H1 (cell line): ENCODE results near the gene PTPN18. TPM values are rescaled to one million over a fixed set of nuclear protein-coding genes. Genes with fewer than 3 reads are reported as not detected.

Experiments used
- CTCF ChIA-PET: fragments of 300-600 bp; sonication (Branson Sonifier 250); formaldehyde crosslinking; loops from one replicate; lab custom pipeline; 2021; ENCODE audit not compliant: partially characterized antibody; lab: Charles Lee
- POLR2A ChIA-PET: fragments of 300-600 bp; sonication (Branson Sonifier 250); formaldehyde crosslinking; loops from one replicate; lab custom pipeline; 2021; ENCODE audit warnings: inconsistent platforms; ENCODE audit not compliant: partially characterized antibody; lab: Charles Lee
- DNase-seq, 2 experiments: peaks; one replicate each; pipeline versions ENCODE4 v3.0.0 to v3.0.0-alpha.2; 2010 to 2022; ENCODE audit warnings: low spot score in 2 of 2, low read depth in 1 of 2, mixed read lengths in 1 of 2
- FAIRE-seq: peaks from 2 replicates; lab custom pipeline; 2011; peaks lifted over from hg19 to GRCh38; lab: Jason Lieb, UNC
- H2AFZ ChIP-seq: 2 replicates; pipeline ENCODE4 v1.8.1; 2012; ENCODE audit warnings: low read length, inconsistent platforms
- H2AK5ac ChIP-seq: 2 replicates; pipeline ENCODE4 v1.6.1; 2013; ENCODE audit warnings: low read depth, low read length
- H2BK120ac ChIP-seq: replicated peaks from 2 replicates; pipeline ENCODE3; 2013; ENCODE audit warnings: low read depth, low read length, inconsistent platforms
- H2BK12ac ChIP-seq: 2 replicates; pipeline ENCODE4 v1.6.1; 2013; ENCODE audit warnings: low read depth, low read length
- H2BK15ac ChIP-seq: 2 replicates; pipeline ENCODE4 v1.6.1; 2013; ENCODE audit warnings: low read length
- H2BK20ac ChIP-seq: 2 replicates; pipeline ENCODE4 v1.6.1; 2013; ENCODE audit warnings: low read length
- H2BK5ac ChIP-seq: 2 replicates; pipeline ENCODE4 v1.6.1; 2013; ENCODE audit warnings: low read depth, low read length
- H3K14ac ChIP-seq: 2 replicates; pipeline ENCODE4 v1.6.1; 2013; ENCODE audit warnings: inconsistent platforms; ENCODE audit not compliant: insufficient read length
- H3K18ac ChIP-seq: 2 replicates; pipeline ENCODE4 v1.6.1; 2013; ENCODE audit warnings: low read length; ENCODE audit errors: extremely low read depth
- H3K23ac ChIP-seq: 2 replicates; pipeline ENCODE4 v1.6.1; 2013; ENCODE audit warnings: inconsistent platforms; ENCODE audit not compliant: insufficient read length
- H3K23me2 ChIP-seq: 2 replicates; pipeline ENCODE4 v1.6.1; 2013; ENCODE audit warnings: low read depth, low read length
- H3K27ac ChIP-seq: 2 replicates; pipeline ENCODE4 v1.6.1; 2011; ENCODE audit warnings: low read depth, low read length, inconsistent platforms
- H3K27me3 ChIP-seq, 4 experiments: replicated peaks in 1 of 4; 1 replicate in 1 of 4; 2 replicates in 3 of 4; pipeline versions ENCODE4 v1.6.1 to v1.8.1; 2011 to 2013; ENCODE audit warnings: low read length in 3 of 4, mild to moderate bottlenecking in 3 of 4, inconsistent platforms in 2 of 4, mixed read lengths in 2 of 4, moderate library complexity in 1 of 4; ENCODE audit not compliant: control insufficient read depth in 3 of 4, insufficient read depth in 3 of 4; ENCODE audit errors: extremely low read depth in 1 of 4
- H3K36me3 ChIP-seq, 4 experiments: 2 replicates each; pipeline versions ENCODE4 v1.6.1 to v1.8.1; 2011 to 2013; ENCODE audit warnings: mild to moderate bottlenecking in 4 of 4, low read length in 3 of 4, moderate library complexity in 2 of 4, control low read depth in 1 of 4, inconsistent platforms in 1 of 4; ENCODE audit not compliant: insufficient read depth in 4 of 4, control insufficient read depth in 2 of 4
- H3K4ac ChIP-seq: replicated peaks from 2 replicates; pipeline ENCODE3; 2013; ENCODE audit warnings: low read length, low read depth, mixed read lengths, inconsistent platforms; ENCODE audit not compliant: insufficient read length
- H3K4me1 ChIP-seq, 4 experiments: replicated peaks in 1 of 4; 1 replicate in 1 of 4; 2 replicates in 3 of 4; pipeline versions ENCODE4 v1.6.1 to v1.8.1; 2011 to 2013; ENCODE audit warnings: low read length in 3 of 4, inconsistent platforms in 2 of 4, mixed read lengths in 1 of 4; ENCODE audit not compliant: insufficient read depth in 4 of 4, control insufficient read depth in 3 of 4
- H3K4me2 ChIP-seq, 2 experiments: 2 replicates each; pipeline versions ENCODE4 v1.6.1 to v1.8.1; 2011 to 2013; ENCODE audit warnings: low read depth in 2 of 2, low read length in 2 of 2, control low read depth in 1 of 2, inconsistent platforms in 1 of 2, mild to moderate bottlenecking in 1 of 2; ENCODE audit not compliant: insufficient read depth in 1 of 2
- H3K4me3 ChIP-seq, 4 experiments: fragments of 200-600, 300-600 bp in 1 of 4; sonication (generic), shearing (Covaris generic), sonication (Bioruptor Twin) in 1 of 4; 2 replicates each; pipeline versions ENCODE4 v1.5.1 to v1.8.1; 2011 to 2016; ENCODE audit warnings: low read length in 4 of 4, low read depth in 3 of 4, control low read depth in 2 of 4, inconsistent platforms in 2 of 4, mild to moderate bottlenecking in 2 of 4, mixed read lengths in 1 of 4, moderate library complexity in 1 of 4; ENCODE audit not compliant: insufficient read depth in 2 of 4; ENCODE audit errors: extremely low read depth in 1 of 4
- H3K56ac ChIP-seq: replicated peaks from 2 replicates; pipeline ENCODE3; 2013; ENCODE audit warnings: low read depth, mild to moderate bottlenecking, mixed read lengths, low read length, inconsistent platforms; ENCODE audit not compliant: insufficient read length
- H3K79me1 ChIP-seq: 2 replicates; pipeline ENCODE4 v1.6.1; 2013; ENCODE audit warnings: low read depth, low read length, control low read depth
- H3K79me2 ChIP-seq, 2 experiments: 2 replicates each; pipeline versions ENCODE4 v1.6.1 to v1.8.1; 2012 to 2013; ENCODE audit warnings: low read length in 2 of 2, mild to moderate bottlenecking in 2 of 2, inconsistent platforms in 1 of 2; ENCODE audit not compliant: insufficient read depth in 2 of 2, control insufficient read depth in 1 of 2
- H3K9ac ChIP-seq, 4 experiments: replicated peaks in 1 of 4; 1 replicate in 1 of 4; 2 replicates in 3 of 4; pipeline versions ENCODE4 v1.6.1 to v1.8.1; 2011 to 2013; ENCODE audit warnings: low read depth in 3 of 4, low read length in 3 of 4, control low read depth in 2 of 4, mild to moderate bottlenecking in 2 of 4, moderate library complexity in 2 of 4, inconsistent platforms in 1 of 4; ENCODE audit errors: extremely low read depth in 1 of 4
- H3K9me3 ChIP-seq, 2 experiments: 2 replicates each; pipeline versions ENCODE4 v1.6.1 to v1.8.1; 2012 to 2013; ENCODE audit warnings: mild to moderate bottlenecking in 2 of 2, moderate library complexity in 2 of 2, control low read depth in 1 of 2, inconsistent platforms in 1 of 2, low read depth in 1 of 2, low read length in 1 of 2, mixed read lengths in 1 of 2; ENCODE audit not compliant: insufficient read depth in 2 of 2
- H4K20me1 ChIP-seq, 2 experiments: replicated peaks in 1 of 2; 2 replicates each; pipeline versions ENCODE3 to v1.8.1; 2011 to 2013; ENCODE audit warnings: inconsistent platforms in 2 of 2, low read length in 2 of 2, mild to moderate bottlenecking in 1 of 2; ENCODE audit not compliant: insufficient read depth in 2 of 2, control insufficient read depth in 1 of 2
- H4K5ac ChIP-seq: 2 replicates; pipeline ENCODE4 v1.6.1; 2013; ENCODE audit warnings: low read length, low read depth, mixed read lengths, inconsistent platforms; ENCODE audit not compliant: insufficient read length
- H4K8ac ChIP-seq: 2 replicates; pipeline ENCODE4 v1.8.0; 2013; ENCODE audit warnings: mild to moderate bottlenecking, moderate library complexity, low read length, inconsistent platforms; ENCODE audit not compliant: insufficient read depth; ENCODE audit errors: extremely low read depth
- H4K91ac ChIP-seq: replicated peaks from 2 replicates; pipeline ENCODE3; 2013; ENCODE audit warnings: low read length, mixed read lengths, inconsistent platforms; ENCODE audit not compliant: insufficient read length
- BRCA1 ChIP-seq: IDR thresholded peaks from 2 replicates; pipeline ENCODE4 v1.6.1; 2012; ENCODE audit warnings: low read depth, low read length, improper control_type of control experiment
- CHD1 ChIP-seq: IDR thresholded peaks from 2 replicates; pipeline ENCODE4 v1.6.1; 2012; ENCODE audit warnings: low read depth, low read length, improper control_type of control experiment
- CREB1 ChIP-seq: IDR thresholded peaks from 2 replicates; pipeline ENCODE4 v1.6.1; 2012; ENCODE audit warnings: inconsistent platforms
- EGR1 ChIP-seq: IDR thresholded peaks from 2 replicates; pipeline ENCODE4 v1.6.1; 2011; ENCODE audit warnings: low read depth, low read length, borderline replicate concordance
- EZH2 ChIP-seq: fragments of 200-600 bp; sonication (generic); IDR thresholded peaks from 2 replicates; pipeline ENCODE4 v1.7.1; 2012; ENCODE audit warnings: low read depth, mild to moderate bottlenecking, moderate library complexity, low read length, inconsistent platforms; ENCODE audit not compliant: severe bottlenecking
- KDM1A ChIP-seq: fragments of 200-600, 300-600 bp; sonication (generic); IDR thresholded peaks from 2 replicates; pipeline ENCODE4 v1.7.1; 2016; ENCODE audit warnings: mild to moderate bottlenecking, low read length, borderline replicate concordance
- KDM4A ChIP-seq: IDR thresholded peaks from one replicate; pipeline ENCODE4 v1.7.1; 2012; ENCODE audit warnings: low read depth, mild to moderate bottlenecking, moderate library complexity, low read length, inconsistent platforms; ENCODE audit not compliant: severe bottlenecking
- NANOG ChIP-seq: IDR thresholded peaks from 2 replicates; pipeline ENCODE4 v1.6.1; 2011; ENCODE audit warnings: low read length, low read depth, mild to moderate bottlenecking, inconsistent platforms; ENCODE audit not compliant: insufficient read depth, poor library complexity, severe bottlenecking
- SIN3A ChIP-seq, 2 experiments: IDR thresholded peaks in 1 of 2; conservative IDR thresholded peaks in 1 of 2; 2 replicates each; pipeline ENCODE4 v1.6.1; 2011 to 2012; ENCODE audit warnings: low read length in 2 of 2, improper control_type of control experiment in 1 of 2, low read depth in 1 of 2, mild to moderate bottlenecking in 1 of 2
- SP1 ChIP-seq: IDR thresholded peaks from 2 replicates; pipeline ENCODE4 v1.6.1; 2011; ENCODE audit warnings: low read depth, low read length
- TAF7 ChIP-seq: optimal IDR thresholded peaks from 2 replicates; pipeline ENCODE3; 2011; ENCODE audit warnings: low read depth, mild to moderate bottlenecking, inconsistent platforms, low read length, moderate library complexity, borderline replicate concordance
- YY1 ChIP-seq: IDR thresholded peaks from 2 replicates; pipeline ENCODE4 v1.6.1; 2011; ENCODE audit warnings: low read depth, mild to moderate bottlenecking, low read length
- ZNF274 ChIP-seq: IDR thresholded peaks from 2 replicates; pipeline ENCODE4 v1.7.0; 2012; ENCODE audit warnings: low read length, borderline replicate concordance; ENCODE audit errors: extremely low read depth
- WGBS, 2 experiments: shearing (Covaris generic) in 1 of 2; methylation state at CpG; one replicate each; pipeline versions ENCODE4 v1.1.6 to v1.1.7; 2013 to 2015; ENCODE audit warnings: low lambda C conversion rate in 2 of 2, mixed read lengths in 2 of 2, inconsistent platforms in 1 of 2, low coverage in 1 of 2, missing lambda C conversion rate in 1 of 2; ENCODE audit not compliant: insufficient replicate concordance in 2 of 2, insufficient coverage in 1 of 2, insufficient read length in 1 of 2; ENCODE audit errors: extremely low coverage in 1 of 2, missing lambda C conversion rate in 1 of 2; 5-methylcytosine and 5-hydroxymethylcytosine counted together
- polyA plus RNA-seq, 7 experiments: library from polyadenylated mRNA; depleted of rRNA in 3 of 7; stranded (reverse) in 5 of 7; unstranded in 2 of 7; fragments of >200 nt in 5 of 7; fragments of 200-250 nt in 2 of 7; gene quantifications; 1 replicate in 5 of 7; 2 replicates in 1 of 7; 4 replicates in 1 of 7; pipeline versions ENCODE4 v1.2.1 to v1.2.3, GENCODE V29; 2011 to 2013; ENCODE audit warnings: missing spikeins in 2 of 7, mixed read lengths in 2 of 7
- total RNA-seq: library from RNA; stranded (reverse); fragmentation: NEBNext Ultra II Directional; extraction: Animal tissue kit (Norgen Biotek cat#: 25700); gene quantifications from 2 replicates; pipeline ENCODE4 v1.2.1, GENCODE V29; 2021
- TF ChIP-seq, protein P1 (sequence below): IDR thresholded peaks from 2 replicates; pipeline ENCODE4 v1.6.1; 2012; ENCODE audit warnings: inconsistent platforms

Gene PTPN18
- total and polyA plus RNA-seq, 2 of the 8 experiments (the other 6 are each of a cell fraction or from before 2014, with no cell fraction given) = 13.2 to 14.7 TPM

- Histone ChIP-seq H3K4me3 (no peak overlapping the region), H2BK15ac (no peak overlapping the region), H3K56ac (no peak overlapping the region), H4K5ac (no peak overlapping the region), H2BK20ac (no peak overlapping the region), H3K9ac (no peak overlapping the region), H4K8ac (no peak overlapping the region), H4K20me1 (peaks cover 0 to 5% of the 10 kb centered on the region in 2 experiments), H3K27ac (no peak overlapping the region), H2AFZ (no peak overlapping the region), H2AK5ac (no peak overlapping the region), H4K91ac (no peak overlapping the region), H2BK12ac (no peak overlapping the region), H2BK5ac (no peak overlapping the region), H3K14ac (no peak overlapping the region), H3K4ac (no peak overlapping the region), H3K4me2 (no peak overlapping the region), H3K79me1 (no peaks in the 10 kb centered on the region), H3K27me3 (no peaks in the 10 kb centered on the region), H3K18ac (no peak overlapping the region), H3K4me1 (no peaks in the 10 kb centered on the region), H3K9me3 (no peaks in the 10 kb centered on the region), H2BK120ac (no peak overlapping the region), H3K23ac (no peak overlapping the region), H3K79me2 (no peaks in the 10 kb centered on the region), H3K36me3 (no peaks in the 10 kb centered on the region), H3K23me2 (no peaks in the 10 kb centered on the region)
- 79% methylated on average over 4 of the region's 4 CpGs; no CpG with 5 or more reads in 1 of the 2 experiments for WGBS, 2 experiments
- no peak for FAIRE-seq
- ChIA-PET POLR2A (no interaction called here), CTCF (interaction anchor here (1.0 to 1.5 kb wide), 2 partner anchors 8 to 12 kb away, joined by 4 read pairs; no protein-coding TSS in a partner anchor)
- DNase-seq = no peak
- TF ChIP-seq TAF7 (no peak), NANOG (no peak), SP1 (no peak), CHD1 (no peak), SIN3A (conservative IDR thresholded peaks at IDR 0.05 in 1 of 2, IDR thresholded peaks at IDR 0.05 in 1 of 2; ENCODE audit: low read depth in 1 of 2, low read length in 2 of 2) (no peak), BRCA1 (no peak), ZNF274 (no peak), CREB1 (no peak), EGR1 (no peak), KDM1A (no peak), KDM4A (no peak), YY1 (no peak), EZH2 (no peak)
- TF ChIP-seq, protein P1, sequence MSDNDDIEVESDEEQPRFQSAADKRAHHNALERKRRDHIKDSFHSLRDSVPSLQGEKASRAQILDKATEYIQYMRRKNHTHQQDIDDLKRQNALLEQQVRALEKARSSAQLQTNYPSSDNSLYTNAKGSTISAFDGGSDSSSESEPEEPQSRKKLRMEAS = no peak
Observed at GRCh38 chr2:130381145-130381544, 25.3 kb downstream of the PTPN18 start.
